ENCODE results near the gene IKZF5. TPM values are rescaled to one million over a fixed set of nuclear protein-coding genes. Genes with fewer than 3 reads are reported as not detected.

IKZF5 gene
- total and polyA plus RNA-seq, 4 donors, result 6.1 to 19.9 (median 11.6) TPM

GRCh38 chr10:123009105-123009820 lies 668 bp upstream of the IKZF5 start:
- no peaks in the 10 kb centered on the region for H3K36me3 ChIP-seq (ENCODE audit: control insufficient read depth in 4 of 4, insufficient read depth in 4 of 4, low read length in 4 of 4)
- peak overlapping the region; percentile 84 for H3K4me3 ChIP-seq
- ATAC-seq (ENCODE audit: insufficient read depth, low FRiP score), result no peak
- H3K4me1 ChIP-seq (ENCODE audit: control insufficient read depth in 5 of 5, insufficient read depth in 5 of 5, low read length in 5 of 5), result peaks cover 0 to 17% (median 10%) of the 10 kb centered on the region in 5 donors
- H3K27me3 ChIP-seq (ENCODE audit: control insufficient read depth in 3 of 3, insufficient read depth in 3 of 3, low read length in 2 of 3), result no peaks in the 10 kb centered on the region
- 0 to 1% methylated on average over 32 to 34 of the region's 34 CpGs for WGBS, 2 donors
- peak overlapping the region; percentile 73 to 81 for H3K27ac ChIP-seq (ENCODE audit: low read depth in 1 of 2, low read length in 1 of 2)
- TF ChIP-seq CTCF (IDR thresholded peaks at IDR 0.05; ENCODE audit: control extremely low read depth, extremely low read depth), result no peak
- H3K9ac ChIP-seq (ENCODE audit: insufficient read depth in 1 of 2, low read length in 2 of 2), result peak overlapping the region; percentile 44 to 56
- DNase-seq, result peak; percentile 4 to 15 (median 9)
- no peaks in the 10 kb centered on the region for H3K9me3 ChIP-seq (ENCODE audit: control insufficient read depth in 4 of 4, insufficient read depth in 3 of 4, low read length in 3 of 4)

GRCh38 chr10:123007558-123008354 lies 839 bp downstream of the IKZF5 start:
- Histone ChIP-seq H3K27me3 (ENCODE audit: control insufficient read depth in 3 of 3, insufficient read depth in 3 of 3, low read length in 2 of 3) (no peaks in the 10 kb centered on the region), H3K36me3 (ENCODE audit: control insufficient read depth in 4 of 4, insufficient read depth in 4 of 4, low read length in 4 of 4) (no peaks in the 10 kb centered on the region), H3K4me1 (ENCODE audit: control insufficient read depth in 5 of 5, insufficient read depth in 5 of 5, low read length in 5 of 5) (peaks cover 0 to 18% (median 10%) of the 10 kb centered on the region in 5 donors), H3K4me3 (peak overlapping the region; percentile 87), H3K9me3 (ENCODE audit: control insufficient read depth in 4 of 4, insufficient read depth in 3 of 4, low read length in 3 of 4) (no peaks in the 10 kb centered on the region), H3K9ac (ENCODE audit: insufficient read depth in 1 of 2, low read length in 2 of 2) (peak overlapping the region; percentile 77 to 80), H3K27ac (ENCODE audit: low read depth in 1 of 2, low read length in 1 of 2) (peak overlapping the region; percentile 81 to 85)
- ATAC-seq (ENCODE audit: insufficient read depth, low FRiP score) (peak; percentile 42), DNase-seq (peak; percentile 48 to 72 (median 67))
- WGBS, 2 donors, result 3 to 6% methylated on average over 30 of the region's 30 CpGs
- no peak for TF ChIP-seq CTCF (IDR thresholded peaks at IDR 0.05; ENCODE audit: control extremely low read depth, extremely low read depth)

GRCh38 chr10:123004298-123004697 lies 4.3 kb downstream of the IKZF5 start:
- ATAC-seq (ENCODE audit: insufficient read depth, low FRiP score), result no peak
- WGBS, 2 donors, result 60 to 80% methylated on average over 2 of the region's 2 CpGs
- TF ChIP-seq CTCF (IDR thresholded peaks at IDR 0.05; ENCODE audit: control extremely low read depth, extremely low read depth), result no peak

More at GRCh38 chr10:123004298-123004697, 4.3 kb downstream of the IKZF5 start:
- Histone ChIP-seq H3K9ac (ENCODE audit: insufficient read depth in 1 of 2, low read length in 2 of 2) (no peak overlapping the region), H3K27ac (ENCODE audit: low read depth in 1 of 2, low read length in 1 of 2) (no peak overlapping the region), H3K9me3 (ENCODE audit: control insufficient read depth in 4 of 4, insufficient read depth in 3 of 4, low read length in 3 of 4) (no peaks in the 10 kb centered on the region), H3K4me1 (ENCODE audit: control insufficient read depth in 5 of 5, insufficient read depth in 5 of 5, low read length in 5 of 5) (peaks cover 0 to 13% (median 8%) of the 10 kb centered on the region in 5 donors), H3K36me3 (ENCODE audit: control insufficient read depth in 4 of 4, insufficient read depth in 4 of 4, low read length in 4 of 4) (no peaks in the 10 kb centered on the region), H3K27me3 (ENCODE audit: control insufficient read depth in 3 of 3, insufficient read depth in 3 of 3, low read length in 2 of 3) (no peaks in the 10 kb centered on the region), H3K4me3 (no peak overlapping the region)
- no peak for DNase-seq

Data from lung (tissue), 12 donors.